ENCODE measurements around the gene FUT3. TPM values are rescaled to one million over a fixed set of nuclear protein-coding genes. Genes with fewer than 3 reads are reported as not detected.
A peak's percentile ranks its signal among the peaks of the same experiment; 100 is the strongest.

FUT3 gene
- total RNA-seq, 6 experiments from 2014 or later, result 0.19 to 1.4 (median 0.33) TPM

DNA sequence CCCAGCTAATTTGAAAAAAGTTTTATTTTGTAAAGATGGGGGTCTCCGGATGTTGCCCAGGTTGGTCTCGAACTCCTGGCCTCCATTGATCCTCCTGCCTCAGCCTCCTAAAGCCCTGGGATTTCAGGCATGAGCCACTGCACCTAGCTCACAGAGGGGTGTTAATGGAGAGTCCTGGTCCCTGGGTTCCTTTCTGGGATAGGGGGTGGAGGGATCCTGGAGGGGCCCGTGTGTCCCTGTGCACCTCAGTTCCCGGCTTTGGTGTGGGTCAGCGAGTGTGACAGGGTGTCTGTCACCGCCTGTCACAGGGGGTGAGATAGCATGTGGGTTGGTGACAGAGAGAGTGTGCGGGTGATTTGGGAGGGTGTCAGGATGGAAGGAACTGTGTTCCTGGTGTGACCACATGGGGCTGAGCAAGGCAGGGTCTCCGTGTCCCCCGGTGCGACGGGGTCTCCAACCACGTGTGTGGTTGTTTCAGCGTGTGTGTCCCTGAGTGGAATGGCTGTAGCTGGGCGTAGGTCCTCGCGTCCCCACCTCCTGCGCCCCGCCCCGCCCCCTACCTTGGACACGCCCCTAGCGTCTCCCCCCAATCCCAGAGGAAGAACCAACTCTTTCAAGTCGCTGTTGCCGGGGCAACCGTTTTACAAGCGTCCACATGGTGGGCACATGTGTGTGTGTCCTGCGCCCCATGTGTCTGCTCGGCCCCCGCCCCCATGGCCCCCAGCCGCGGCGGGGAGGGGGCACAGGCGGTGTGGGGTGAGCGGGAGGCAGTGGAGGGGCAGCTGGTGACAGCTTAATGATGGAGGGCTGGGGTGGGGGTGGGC lies 49.2 kb downstream of the FUT3 start:
- WGBS (ENCODE audit: insufficient coverage, low coverage, low lambda C conversion rate, missing lambda C conversion rate), result 42% methylated on average over 7 of the region's 33 CpGs
- intact Hi-C loops (cut with DNase I), result loop anchor here in 1 of 2 donors (10.0 kb wide), 1 partner anchor 163 kb away; no protein-coding TSS in a partner anchor
- no peaks in the 10 kb centered on the region for H3K27me3 ChIP-seq

DNA sequence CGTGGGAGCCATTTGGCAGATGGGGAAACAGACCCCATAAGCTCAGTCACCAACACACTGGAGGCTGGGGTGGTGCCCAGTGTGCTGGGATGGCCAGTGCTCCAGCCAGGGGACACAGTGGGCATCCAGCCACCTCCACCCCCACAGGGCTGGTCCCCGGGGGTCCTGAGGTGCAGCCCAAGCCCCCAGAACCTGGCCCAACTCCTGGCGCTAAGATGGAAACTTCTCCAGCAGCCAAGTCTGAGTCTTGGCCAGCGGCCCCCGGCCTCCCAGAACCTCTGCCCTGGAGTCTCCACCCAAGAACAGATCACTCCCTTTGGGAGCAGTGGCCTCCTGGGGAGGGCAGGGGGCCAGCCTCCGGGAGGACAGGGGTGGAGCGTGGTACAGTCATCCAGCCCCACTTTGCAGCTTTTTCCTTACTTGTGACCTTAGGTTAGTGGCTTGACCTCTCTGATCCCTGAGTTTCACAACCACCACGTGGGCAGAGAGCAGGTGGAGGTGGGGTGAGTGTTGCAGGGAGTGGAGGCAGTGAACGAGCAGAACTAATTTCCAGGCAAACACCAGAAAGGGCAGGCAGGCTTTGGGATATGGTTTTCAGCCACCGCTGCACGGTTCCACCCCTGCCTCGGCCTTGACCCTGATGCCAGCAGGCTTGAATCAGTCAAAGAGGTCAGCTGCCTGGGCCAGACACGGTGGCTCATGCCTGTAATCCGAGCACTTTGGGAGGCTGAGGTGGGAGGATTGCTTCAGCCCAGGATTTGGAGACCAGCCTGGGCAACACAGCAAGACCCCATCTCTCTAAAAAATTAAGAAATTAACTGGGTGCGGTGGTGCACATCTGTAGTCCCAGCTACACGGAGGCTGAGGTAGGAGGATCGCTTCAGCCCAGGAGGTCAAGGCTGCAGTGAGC lies 50.6 kb downstream of the FUT3 start:
- TF ChIP-seq, protein P1, sequence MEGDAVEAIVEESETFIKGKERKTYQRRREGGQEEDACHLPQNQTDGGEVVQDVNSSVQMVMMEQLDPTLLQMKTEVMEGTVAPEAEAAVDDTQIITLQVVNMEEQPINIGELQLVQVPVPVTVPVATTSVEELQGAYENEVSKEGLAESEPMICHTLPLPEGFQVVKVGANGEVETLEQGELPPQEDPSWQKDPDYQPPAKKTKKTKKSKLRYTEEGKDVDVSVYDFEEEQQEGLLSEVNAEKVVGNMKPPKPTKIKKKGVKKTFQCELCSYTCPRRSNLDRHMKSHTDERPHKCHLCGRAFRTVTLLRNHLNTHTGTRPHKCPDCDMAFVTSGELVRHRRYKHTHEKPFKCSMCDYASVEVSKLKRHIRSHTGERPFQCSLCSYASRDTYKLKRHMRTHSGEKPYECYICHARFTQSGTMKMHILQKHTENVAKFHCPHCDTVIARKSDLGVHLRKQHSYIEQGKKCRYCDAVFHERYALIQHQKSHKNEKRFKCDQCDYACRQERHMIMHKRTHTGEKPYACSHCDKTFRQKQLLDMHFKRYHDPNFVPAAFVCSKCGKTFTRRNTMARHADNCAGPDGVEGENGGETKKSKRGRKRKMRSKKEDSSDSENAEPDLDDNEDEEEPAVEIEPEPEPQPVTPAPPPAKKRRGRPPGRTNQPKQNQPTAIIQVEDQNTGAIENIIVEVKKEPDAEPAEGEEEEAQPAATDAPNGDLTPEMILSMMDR (IDR thresholded peaks at IDR 0.05), result no peak
- no peak for TF ChIP-seq POLR2A (IDR thresholded peaks at IDR 0.05)
- ATAC-seq, result peak; percentile 53 to 70 (median 59)
- no peaks in the 10 kb centered on the region for H3K9me3 ChIP-seq
- intact Hi-C loops (cut with DNase I), result loop anchor here in 1 of 2 donors (10.0 kb wide), 1 partner anchor 164 kb away; no protein-coding TSS in a partner anchor
- DNase-seq, result peak; percentile 80 to 93 (median 91)
- H3K4me3 ChIP-seq, result no peak overlapping the region
- H3K27ac ChIP-seq, result peak overlapping the region; percentile 38 to 67 (median 45)
- H3K4me1 ChIP-seq, result peaks cover 0 to 46% (median 21%) of the 10 kb centered on the region in 4 donors
- H3K36me3 ChIP-seq, result no peaks in the 10 kb centered on the region
- no peaks in the 10 kb centered on the region for H3K27me3 ChIP-seq
- 29% methylated on average over 6 of the region's 17 CpGs for WGBS (ENCODE audit: insufficient coverage, low coverage, low lambda C conversion rate, missing lambda C conversion rate)

More for the DNA sequence above, 49.2 kb downstream of the FUT3 start:
- TF ChIP-seq POLR2A (IDR thresholded peaks at IDR 0.05), result no peak
- TF ChIP-seq, protein P1 (IDR thresholded peaks at IDR 0.05), result no peak
- no peak overlapping the region for H3K4me3 ChIP-seq
- peak overlapping the region in 1 of 3 donors; percentile 40 for H3K27ac ChIP-seq
- H3K36me3 ChIP-seq, result no peaks in the 10 kb centered on the region
- no peaks in the 10 kb centered on the region for H3K9me3 ChIP-seq
- ATAC-seq (no peak), DNase-seq (no peak)
- peaks cover 0 to 46% (median 21%) of the 10 kb centered on the region in 4 donors for H3K4me1 ChIP-seq

DNA sequence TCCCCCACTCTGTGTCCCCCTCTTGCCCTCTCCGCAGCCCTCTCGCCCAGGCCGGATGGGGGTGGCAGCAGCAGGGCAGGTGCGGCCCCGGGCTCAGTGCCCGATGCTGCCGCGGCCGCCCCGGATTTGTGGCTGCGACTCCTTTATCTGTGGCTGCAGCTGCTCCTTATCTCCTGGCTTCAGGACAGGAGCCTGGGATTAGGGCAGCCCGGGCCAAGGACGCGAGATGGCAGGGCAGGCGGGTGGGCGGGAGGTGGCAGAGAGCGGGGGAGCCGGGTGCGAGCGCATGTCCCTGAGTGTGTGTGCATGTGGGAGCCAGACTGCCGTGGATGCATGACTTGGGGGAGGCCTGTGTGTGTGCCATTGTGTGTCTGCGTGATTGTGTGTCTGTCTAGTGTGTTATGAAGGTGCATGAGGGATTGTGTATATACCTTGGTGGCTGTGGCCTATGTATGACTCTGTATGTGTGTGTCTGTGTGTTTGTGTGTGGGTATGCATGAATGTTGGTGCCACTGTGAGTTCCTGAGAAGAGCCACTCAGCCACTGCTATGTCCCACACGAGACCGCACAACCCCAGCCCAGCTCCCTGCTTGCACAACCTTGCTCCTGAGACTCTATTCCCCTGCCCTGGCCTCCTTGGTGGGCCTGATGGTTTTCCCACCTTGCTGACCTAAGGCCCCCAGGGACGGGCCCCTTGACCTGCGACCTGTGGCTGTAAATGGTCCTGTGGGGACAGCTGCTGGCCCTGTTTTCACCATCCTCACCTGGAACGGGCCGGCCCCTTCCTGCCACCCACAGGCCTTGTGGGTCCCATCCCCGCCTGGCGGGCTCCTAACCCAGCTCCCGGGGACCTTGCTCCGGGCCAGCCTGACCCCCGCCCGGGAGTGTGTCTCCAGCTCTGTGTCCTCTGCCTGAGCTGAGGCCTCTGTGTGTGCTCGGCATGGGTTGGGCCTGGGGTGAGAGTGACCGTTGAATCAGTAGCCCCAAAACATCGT lies 51.7 kb downstream of the FUT3 start:
- peak; percentile 1 to 35 (median 19) for ATAC-seq
- intact Hi-C loops (cut with DNase I), result loop anchor here in 1 of 2 donors (10.0 kb wide), 1 partner anchor 165 kb away; no protein-coding TSS in a partner anchor

More for the DNA sequence above, 51.7 kb downstream of the FUT3 start:
- Histone ChIP-seq H3K4me1 (peaks cover 0 to 49% (median 21%) of the 10 kb centered on the region in 4 donors), H3K9me3 (no peaks in the 10 kb centered on the region), H3K27ac (peak overlapping the region; percentile 20 to 67 (median 45)), H3K27me3 (no peaks in the 10 kb centered on the region), H3K4me3 (no peak overlapping the region), H3K36me3 (no peaks in the 10 kb centered on the region)
- TF ChIP-seq POLR2A (IDR thresholded peaks at IDR 0.05), result no peak
- TF ChIP-seq, protein P1 (IDR thresholded peaks at IDR 0.05), result no peak
- DNase-seq, result peak; percentile 65 to 80 (median 79)
- 11% methylated on average over 14 of the region's 37 CpGs for WGBS (ENCODE audit: insufficient coverage, low coverage, low lambda C conversion rate, missing lambda C conversion rate)

Data from right lobe of liver (tissue), 6 donors.